K562 (cell line): ENCODE results near the gene RGS6.

Experiments
- ARHGAP35 ChIP-seq: fragments of 450-650 bp; IDR thresholded peaks from 2 replicates; pipeline ENCODE4 v1.6.1; 2018; ENCODE audit not compliant: partially characterized antibody
- KLF10 ChIP-seq: fragments of 250-450 bp; sonication (Bioruptor Pico); IDR thresholded peaks from 2 replicates; pipeline ENCODE4 v1.6.1; 2021; ENCODE audit warnings: matching md5 sums
- TAF1 ChIP-seq: IDR thresholded peaks from 2 replicates; pipeline ENCODE4 v1.6.1; 2011; ENCODE audit warnings: mild to moderate bottlenecking, low read length, moderate library complexity; ENCODE audit not compliant: insufficient read depth, control insufficient read depth, severe bottlenecking; ENCODE audit errors: extremely low read depth

- no peak for TF ChIP-seq ARHGAP35
- no peak for TF ChIP-seq TAF1
- TF ChIP-seq KLF10 (CRISPR knock-in tag): no peak
Observed at GRCh38 chr14:72098210-72098609, 166.0 kb downstream of the RGS6 start.
